NK-92 (cell line): ENCODE results near the gene CDK2AP2.
"Not testable (repeated sequence)": the region's sequence is repeated elsewhere in the genome, so short reads cannot be mapped to it uniquely, and the experiment has no call there.

Source experiments
- DNase-seq: peaks from one replicate; lab custom pipeline; 2025; ENCODE audit not compliant: unreplicated experiment; lab: John Stamatoyannopoulos, UW

CDK2AP2 gene

GRCh38 chr11:67468056-67468455 is 39.9 kb downstream of the CDK2AP2 start:
- DNase-seq, result no peak

- DNase-seq, result no peak
Measured at GRCh38 chr11:67466962-67467771, 40.8 kb downstream of the CDK2AP2 start.

- no peak for DNase-seq
Measured at GRCh38 chr11:67466367-67466766, 41.6 kb downstream of the CDK2AP2 start.

GRCh38 chr11:67465530-67465929 is 42.4 kb downstream of the CDK2AP2 start:
- DNase-seq, result not testable (repeated sequence)

GRCh38 chr11:67465189-67465510 is 42.8 kb downstream of the CDK2AP2 start:
- no peak for DNase-seq

GRCh38 chr11:67464411-67465188 is 43.4 kb downstream of the CDK2AP2 start:
- peak; percentile 67 for DNase-seq

- DNase-seq, result no peak
Measured at GRCh38 chr11:67463680-67464410, 44.1 kb downstream of the CDK2AP2 start.

GRCh38 chr11:67463186-67463585 is 44.8 kb downstream of the CDK2AP2 start:
- DNase-seq, result no peak

GRCh38 chr11:67458266-67458665 is 49.7 kb downstream of the CDK2AP2 start:
- no peak for DNase-seq

GRCh38 chr11:67457453-67457852 is 50.5 kb downstream of the CDK2AP2 start:
- DNase-seq, result no peak
